MCF 10A (cell line): ENCODE measurements around the gene LTF. TPM values are rescaled to one million over a fixed set of nuclear protein-coding genes. Genes with fewer than 3 reads are reported as not detected.

Experiments
- BruUV-seq: library from RNA; stranded (reverse); fragments of 400-500 nt; replicated peaks from 2 replicates; lab custom pipeline; 2021; lab: Mats Ljungman, UMichigan
- CTCF ChIA-PET: fragments of 300-600 bp; sonication (Branson Sonifier 250); formaldehyde crosslinking; extraction: SDS; loops from one replicate; lab custom pipeline; 2021; ENCODE audit warnings: antibody characterized with exemption, inconsistent platforms; lab: Yijun Ruan, JAX
- POLR2A ChIA-PET: fragments of 300-600, 350-650 bp; sonication (Branson Sonifier 250); formaldehyde crosslinking; extraction: SDS; loops from one replicate; lab custom pipeline; 2020; ENCODE audit warnings: antibody characterized with exemption, inconsistent platforms; lab: Yijun Ruan, JAX
- DNase-seq: peaks from one replicate; pipeline ENCODE4 v3.0.0-alpha.2; 2018; ENCODE audit not compliant: unreplicated experiment
- H3K27ac Mint-ChIP-seq: one replicate; pipeline ENCODE4 v1.8.0; 2022; ENCODE audit warnings: mild to moderate bottlenecking, low read depth, mixed read lengths; ENCODE audit not compliant: unreplicated experiment
- H3K27me3 Mint-ChIP-seq: one replicate; pipeline ENCODE4 v1.8.0; 2022; ENCODE audit warnings: mixed read lengths; ENCODE audit not compliant: insufficient read depth, unreplicated experiment
- H3K36me3 Mint-ChIP-seq: one replicate; pipeline ENCODE4 v1.8.0; 2022; ENCODE audit warnings: mild to moderate bottlenecking, moderate library complexity, mixed read lengths; ENCODE audit not compliant: insufficient read depth, unreplicated experiment
- H3K4me1 Mint-ChIP-seq: one replicate; pipeline ENCODE4 v1.8.0; 2022; ENCODE audit warnings: mixed read lengths; ENCODE audit not compliant: insufficient read depth, unreplicated experiment
- H3K4me3 Mint-ChIP-seq: one replicate; pipeline ENCODE4 v1.8.0; 2022; ENCODE audit warnings: mild to moderate bottlenecking, moderate library complexity, mixed read lengths; ENCODE audit not compliant: unreplicated experiment
- H3K9me3 Mint-ChIP-seq: one replicate; pipeline ENCODE4 v1.8.0; 2022; ENCODE audit warnings: mixed read lengths; ENCODE audit not compliant: unreplicated experiment
- intact Hi-C: fragments of 100-400 bp; cut with micrococcal nuclease; formaldehyde crosslinking; loops from 2 replicates; pipeline ENCODE4 v1.14.1; 2022
- total RNA-seq: library from RNA; stranded (reverse); gene quantifications from 2 replicates; pipeline ENCODE4 v1.2.3, GENCODE V29; 2022
- TF ChIP-seq, protein P1 (sequence below): fragments of 200-600 bp; IDR thresholded peaks from one replicate; pipeline ENCODE4 v1.8.0; 2022; ENCODE audit warnings: antibody characterized with exemption, mild to moderate bottlenecking; ENCODE audit not compliant: unreplicated experiment

Gene LTF
- total RNA-seq, 1 experiment from 2014 or later: not detected

DNA sequence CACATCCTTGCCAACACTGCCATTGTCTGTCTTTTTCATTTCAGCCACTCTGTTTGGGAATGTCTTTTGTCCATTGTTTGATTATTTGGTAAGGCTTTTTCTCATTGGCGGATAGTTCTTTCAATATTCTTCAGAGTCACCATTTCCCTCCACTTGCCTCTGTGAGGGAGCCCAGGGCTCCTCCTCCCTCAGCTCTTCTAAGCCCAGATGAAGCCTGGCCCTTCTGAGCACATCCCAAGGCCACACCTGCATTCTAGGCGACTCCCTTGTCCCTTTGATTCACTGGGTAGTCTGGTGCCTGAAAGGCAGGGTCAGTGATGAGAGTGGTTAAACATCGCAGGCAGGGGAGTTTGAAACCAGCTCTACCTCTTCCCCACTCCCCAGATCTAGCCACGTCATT, 12.4 kb upstream of the LTF start:
- TF ChIP-seq, protein P1, sequence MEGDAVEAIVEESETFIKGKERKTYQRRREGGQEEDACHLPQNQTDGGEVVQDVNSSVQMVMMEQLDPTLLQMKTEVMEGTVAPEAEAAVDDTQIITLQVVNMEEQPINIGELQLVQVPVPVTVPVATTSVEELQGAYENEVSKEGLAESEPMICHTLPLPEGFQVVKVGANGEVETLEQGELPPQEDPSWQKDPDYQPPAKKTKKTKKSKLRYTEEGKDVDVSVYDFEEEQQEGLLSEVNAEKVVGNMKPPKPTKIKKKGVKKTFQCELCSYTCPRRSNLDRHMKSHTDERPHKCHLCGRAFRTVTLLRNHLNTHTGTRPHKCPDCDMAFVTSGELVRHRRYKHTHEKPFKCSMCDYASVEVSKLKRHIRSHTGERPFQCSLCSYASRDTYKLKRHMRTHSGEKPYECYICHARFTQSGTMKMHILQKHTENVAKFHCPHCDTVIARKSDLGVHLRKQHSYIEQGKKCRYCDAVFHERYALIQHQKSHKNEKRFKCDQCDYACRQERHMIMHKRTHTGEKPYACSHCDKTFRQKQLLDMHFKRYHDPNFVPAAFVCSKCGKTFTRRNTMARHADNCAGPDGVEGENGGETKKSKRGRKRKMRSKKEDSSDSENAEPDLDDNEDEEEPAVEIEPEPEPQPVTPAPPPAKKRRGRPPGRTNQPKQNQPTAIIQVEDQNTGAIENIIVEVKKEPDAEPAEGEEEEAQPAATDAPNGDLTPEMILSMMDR: no peak
- H3K9me3 Mint-ChIP-seq: peaks cover 18% of the 10 kb centered on the region
- CTCF ChIA-PET: interaction anchor here (1.9 kb wide), 1 partner anchor 12 kb away, joined by 11 read pairs; no protein-coding TSS in a partner anchor
- no peaks in the 10 kb centered on the region for H3K36me3 Mint-ChIP-seq
- intact Hi-C loops: no loop called here
- BruUV-seq: no TSS peak
- peaks cover 68% of the 10 kb centered on the region for H3K27me3 Mint-ChIP-seq
- POLR2A ChIA-PET: no interaction called here
- peaks cover 5% of the 10 kb centered on the region for H3K4me1 Mint-ChIP-seq
- no peak for DNase-seq
- H3K4me3 Mint-ChIP-seq: no peak overlapping the region
- H3K27ac Mint-ChIP-seq: no peak overlapping the region

DNA sequence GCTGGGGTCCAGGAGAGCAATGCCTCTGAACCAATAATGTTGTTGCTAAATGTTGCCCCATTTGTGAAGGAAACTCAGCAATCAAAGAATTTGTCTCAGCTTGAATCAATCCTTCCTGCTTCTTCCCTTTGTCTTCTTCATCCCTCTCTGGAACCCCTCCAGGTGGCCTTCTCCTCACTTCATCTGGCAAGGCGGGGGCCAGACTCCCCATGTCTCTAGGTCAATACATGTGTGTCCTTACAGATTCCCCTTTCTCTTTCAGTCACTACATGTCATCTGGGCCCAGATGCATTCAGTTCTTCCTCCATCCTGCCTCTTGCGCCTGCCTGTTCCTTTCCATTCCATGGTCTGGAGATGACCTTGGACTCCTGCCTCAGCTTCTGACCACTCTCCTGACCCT, 8.0 kb upstream of the LTF start:
- H3K4me1 Mint-ChIP-seq: no peaks in the 10 kb centered on the region
- DNase-seq: no peak
- POLR2A ChIA-PET: no interaction called here
- no peak overlapping the region for H3K4me3 Mint-ChIP-seq
- peaks cover 18% of the 10 kb centered on the region for H3K9me3 Mint-ChIP-seq
- CTCF ChIA-PET: interaction anchor here (0.5 to 1.0 kb wide), 4 partner anchors 15 to 645 kb away, joined by 3 to 5 read pairs (median 3); no protein-coding TSS in a partner anchor
- intact Hi-C loops: no loop called here
- TF ChIP-seq, protein P1: no peak
- no peaks in the 10 kb centered on the region for H3K36me3 Mint-ChIP-seq
- peaks cover 62% of the 10 kb centered on the region for H3K27me3 Mint-ChIP-seq
- no peak overlapping the region for H3K27ac Mint-ChIP-seq
- no TSS peak for BruUV-seq

DNA sequence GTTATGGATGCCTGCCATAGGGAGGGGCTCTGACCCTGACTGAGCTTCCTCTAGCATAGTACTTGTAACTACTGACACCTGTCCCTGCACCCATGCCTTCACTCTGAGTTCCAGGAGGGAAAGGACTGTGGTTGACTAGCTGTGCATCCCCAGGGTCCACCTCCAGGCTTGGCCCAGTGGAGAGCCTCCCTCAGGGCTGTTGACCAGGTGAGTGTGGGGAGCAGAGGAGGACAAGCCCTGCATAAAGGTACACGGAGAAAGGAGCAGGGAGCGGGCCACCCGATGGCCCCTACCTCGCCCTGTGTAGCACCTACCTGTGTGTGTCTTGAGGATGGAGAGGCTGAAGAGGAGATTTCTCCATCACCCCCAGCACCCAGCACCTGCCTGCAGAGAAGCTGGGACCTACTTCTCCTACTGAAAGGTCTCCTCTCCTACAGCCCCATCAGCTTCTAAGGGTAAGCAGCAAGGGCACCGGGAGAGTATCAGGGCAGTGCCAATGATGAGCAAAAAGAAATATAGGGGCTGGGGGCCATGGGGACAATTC, 6.7 kb upstream of the LTF start:
- no TSS peak for BruUV-seq
- no peak for DNase-seq
- H3K9me3 Mint-ChIP-seq: peaks cover 18% of the 10 kb centered on the region
- no peak overlapping the region for H3K27ac Mint-ChIP-seq
- ChIA-PET CTCF (interaction anchor here (1.2 kb wide), 1 partner anchor 21 kb away, joined by 3 read pairs; no protein-coding TSS in a partner anchor), POLR2A (no interaction called here)
- H3K4me3 Mint-ChIP-seq: no peak overlapping the region
- H3K36me3 Mint-ChIP-seq: no peaks in the 10 kb centered on the region
- H3K4me1 Mint-ChIP-seq: no peaks in the 10 kb centered on the region
- peaks cover 52% of the 10 kb centered on the region for H3K27me3 Mint-ChIP-seq
- TF ChIP-seq, protein P1: no peak
- intact Hi-C loops: no loop called here

DNA sequence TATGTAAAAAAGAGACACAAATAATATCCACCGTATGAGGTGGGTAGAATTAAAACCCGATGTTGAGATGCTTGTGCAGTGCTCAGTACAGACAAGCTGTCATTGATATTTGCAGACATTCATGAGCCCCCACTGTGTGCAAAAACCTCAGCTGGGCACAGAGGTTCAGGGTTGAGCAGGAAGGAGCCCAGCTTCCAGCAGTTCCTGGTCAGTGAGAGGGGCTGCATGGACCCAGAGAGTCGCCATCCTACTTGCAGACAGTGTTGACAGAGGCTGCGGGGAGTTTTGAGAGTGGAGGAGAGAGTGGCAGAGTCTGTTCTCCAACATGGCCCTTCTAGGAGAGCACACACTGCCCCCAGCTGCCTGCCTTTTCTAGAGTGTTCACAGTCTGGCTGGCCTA, 6.1 kb upstream of the LTF start:
- no peaks in the 10 kb centered on the region for H3K4me1 Mint-ChIP-seq
- H3K27ac Mint-ChIP-seq: no peak overlapping the region

More for the DNA sequence above, 6.1 kb upstream of the LTF start:
- peaks cover 53% of the 10 kb centered on the region for H3K27me3 Mint-ChIP-seq
- H3K4me3 Mint-ChIP-seq: no peak overlapping the region
- CTCF ChIA-PET: interaction anchor here (1.2 kb wide), 1 partner anchor 20 kb away, joined by 3 read pairs; no protein-coding TSS in a partner anchor
- POLR2A ChIA-PET: no interaction called here
- H3K36me3 Mint-ChIP-seq: no peaks in the 10 kb centered on the region
- DNase-seq: no peak
- no TSS peak for BruUV-seq
- intact Hi-C loops: no loop called here
- peaks cover 18% of the 10 kb centered on the region for H3K9me3 Mint-ChIP-seq
- TF ChIP-seq, protein P1: no peak
